Uterus (tissue), 2 donors: ENCODE results near the gene BCKDK.

Experiments
- CTCF ChIP-seq, 4 experiments: fragments of 200-600 bp in 2 of 4; fragments of 450-650 bp in 2 of 4; sonication (generic) in 2 of 4; IDR thresholded peaks; one replicate each; pipeline ENCODE4 v1.5.1; 2016 to 2019; ENCODE audit warnings: antibody characterized with exemption in 4 of 4, mild to moderate bottlenecking in 2 of 4, moderate library complexity in 1 of 4
- POLR2A ChIP-seq, 2 donors: fragments of 450-650 bp; IDR thresholded peaks; one replicate each; pipeline ENCODE4 v1.6.1; 2016; ENCODE audit warnings: antibody characterized with exemption in 2 of 2, mild to moderate bottlenecking in 1 of 2, moderate library complexity in 1 of 2

GRCh38 chr16:31080035-31080629 is 28.1 kb upstream of the BCKDK start:
- TF ChIP-seq CTCF (IDR thresholded peaks at IDR 0.05) (no peak), POLR2A (IDR thresholded peaks at IDR 0.05) (no peak)
